Common myeloid progenitor, CD34-positive (primary cell): ENCODE data around the gene MACROD2.
"Not testable (repeated sequence)": the region's sequence is repeated elsewhere in the genome, so short reads cannot be mapped to it uniquely, and the experiment has no call there.

ENCODE experiments used
- CTCF ChIA-PET: fragments of 350-600 bp; sonication (Branson Sonifier 250); formaldehyde crosslinking; loops from one replicate; lab custom pipeline; 2021; ENCODE audit warnings: antibody characterized with exemption; lab: Charles Lee
- POLR2A ChIA-PET: fragments of 350-600 bp; sonication (Branson Sonifier 250); formaldehyde crosslinking; loops from one replicate; lab custom pipeline; 2021; ENCODE audit warnings: antibody characterized with exemption; lab: Charles Lee
- DNase-seq, 3 donors: peaks; one replicate each; pipeline versions ENCODE4 v3.0.0 to v3.0.0-alpha.2; 2013
- H3K27ac ChIP-seq, 2 experiments: 1 replicate in 1 of 2; 2 replicates in 1 of 2; pipeline ENCODE4 v1.7.0; 2013; ENCODE audit warnings: inconsistent platforms in 2 of 2, low read length in 2 of 2, mild to moderate bottlenecking in 2 of 2, low read depth in 1 of 2, moderate library complexity in 1 of 2; ENCODE audit not compliant: severe bottlenecking in 2 of 2, insufficient read depth in 1 of 2, poor library complexity in 1 of 2
- H3K27me3 ChIP-seq, 5 experiments: replicated peaks in 2 of 5; 1 replicate in 3 of 5; 2 replicates in 2 of 5; pipeline versions ENCODE4 v1.6.1 to v1.7.0; 2013; ENCODE audit warnings: low read length in 4 of 5, mild to moderate bottlenecking in 2 of 5, moderate library complexity in 2 of 5, inconsistent platforms in 1 of 5; ENCODE audit not compliant: insufficient read depth in 5 of 5, control insufficient read depth in 4 of 5
- H3K36me3 ChIP-seq, 4 experiments: 1 replicate in 2 of 4; 2 replicates in 2 of 4; pipeline versions ENCODE4 v1.6.1 to v1.7.0; 2013; ENCODE audit warnings: low read length in 3 of 4, control low read depth in 1 of 4, mild to moderate bottlenecking in 1 of 4; ENCODE audit not compliant: control insufficient read depth in 4 of 4, insufficient read depth in 4 of 4
- H3K4me1 ChIP-seq, 4 experiments: 1 replicate in 3 of 4; 2 replicates in 1 of 4; pipeline versions ENCODE4 v1.6.1 to v1.7.1; 2013; ENCODE audit warnings: low read length in 3 of 4, mild to moderate bottlenecking in 3 of 4, control low read depth in 1 of 4, inconsistent platforms in 1 of 4, moderate library complexity in 1 of 4; ENCODE audit not compliant: control insufficient read depth in 4 of 4, insufficient read depth in 4 of 4; ENCODE audit errors: control extremely low read depth in 1 of 4
- H3K4me3 ChIP-seq, 7 experiments: 1 replicate in 4 of 7; 2 replicates in 3 of 7; pipeline versions ENCODE4 v1.5.1 to v1.7.0; 2013; ENCODE audit warnings: mild to moderate bottlenecking in 7 of 7, low read length in 6 of 7, moderate library complexity in 6 of 7, inconsistent platforms in 2 of 7, low read depth in 2 of 7, control low read depth in 1 of 7; ENCODE audit not compliant: insufficient read depth in 4 of 7, control insufficient read depth in 1 of 7; ENCODE audit errors: extremely low read depth in 1 of 7
- H3K9me3 ChIP-seq, 5 experiments: 1 replicate in 4 of 5; 2 replicates in 1 of 5; pipeline versions ENCODE4 v1.6.1 to v1.7.1; 2013; ENCODE audit warnings: low read length in 4 of 5, mild to moderate bottlenecking in 2 of 5, inconsistent platforms in 1 of 5, low read depth in 1 of 5, moderate library complexity in 1 of 5; ENCODE audit not compliant: control insufficient read depth in 4 of 5, insufficient read depth in 2 of 5; ENCODE audit errors: control extremely low read depth in 1 of 5
- WGBS: methylation state at CpG from one replicate; pipeline ENCODE4 v1.1.5; 2013; ENCODE audit not compliant: insufficient coverage; 5-methylcytosine and 5-hydroxymethylcytosine counted together

MACROD2 gene

GRCh38 chr20:14446446-14446845, 451.1 kb downstream of the MACROD2 start:
- POLR2A ChIA-PET, result no interaction called here
- Histone ChIP-seq H3K4me3 (no peak overlapping the region), H3K36me3 (no peaks in the 10 kb centered on the region), H3K4me1 (no peaks in the 10 kb centered on the region), H3K9me3 (no peaks in the 10 kb centered on the region), H3K27ac (no peak overlapping the region), H3K27me3 (no peaks in the 10 kb centered on the region)
- CTCF ChIA-PET, result no interaction called here
- no peak for DNase-seq

GRCh38 chr20:14449323-14449722, 454.0 kb downstream of the MACROD2 start:
- POLR2A ChIA-PET, result no interaction called here
- 100% methylated on average over 1 of the region's 1 CpG for WGBS

GRCh38 chr20:14450256-14450655, 454.9 kb downstream of the MACROD2 start:
- ChIA-PET POLR2A (no interaction called here), CTCF (no interaction called here)
- no peaks in the 10 kb centered on the region for H3K27me3 ChIP-seq
- no peaks in the 10 kb centered on the region for H3K4me1 ChIP-seq
- no peaks in the 10 kb centered on the region for H3K36me3 ChIP-seq
- H3K4me3 ChIP-seq, result no peak overlapping the region
- DNase-seq, result no peak
- H3K27ac ChIP-seq, result no peak overlapping the region
- no peaks in the 10 kb centered on the region for H3K9me3 ChIP-seq
- WGBS, result no CpG with 5 or more reads among the region's 2 CpGs

More at GRCh38 chr20:14449323-14449722, 454.0 kb downstream of the MACROD2 start:
- no peak overlapping the region for H3K4me3 ChIP-seq
- H3K27me3 ChIP-seq, result no peaks in the 10 kb centered on the region
- no peak overlapping the region for H3K27ac ChIP-seq
- CTCF ChIA-PET, result no interaction called here
- DNase-seq, result no peak
- no peaks in the 10 kb centered on the region for H3K4me1 ChIP-seq
- no peaks in the 10 kb centered on the region for H3K9me3 ChIP-seq
- H3K36me3 ChIP-seq, result no peaks in the 10 kb centered on the region

GRCh38 chr20:14451458-14451857, 456.1 kb downstream of the MACROD2 start:
- Histone ChIP-seq H3K27ac (no peak overlapping the region), H3K9me3 (no peaks in the 10 kb centered on the region), H3K4me1 (no peaks in the 10 kb centered on the region), H3K4me3 (no peak overlapping the region), H3K27me3 (no peaks in the 10 kb centered on the region), H3K36me3 (no peaks in the 10 kb centered on the region)
- CTCF ChIA-PET, result no interaction called here
- no peak for DNase-seq
- POLR2A ChIA-PET, result no interaction called here
- WGBS, result 91% methylated on average over 3 of the region's 4 CpGs

- H3K9me3 ChIP-seq, result no peaks in the 10 kb centered on the region
- no peaks in the 10 kb centered on the region for H3K36me3 ChIP-seq
- no peak overlapping the region for H3K4me3 ChIP-seq
- no peak for DNase-seq
- no peak overlapping the region for H3K27ac ChIP-seq
- CTCF ChIA-PET, result no interaction called here
- H3K27me3 ChIP-seq, result no peaks in the 10 kb centered on the region
- H3K4me1 ChIP-seq, result no peaks in the 10 kb centered on the region
- WGBS, result no CpG with 5 or more reads among the region's 3 CpGs
- POLR2A ChIA-PET, result no interaction called here
These were observed 457.9 kb downstream of the MACROD2 start for GRCh38 chr20:14453259-14453658.

- Histone ChIP-seq H3K4me1 (no peaks in the 10 kb centered on the region), H3K27ac (no peak overlapping the region), H3K36me3 (no peaks in the 10 kb centered on the region), H3K9me3 (peaks cover 0 to 2% (median 0%) of the 10 kb centered on the region in 5 experiments), H3K27me3 (no peaks in the 10 kb centered on the region), H3K4me3 (no peak overlapping the region)
- POLR2A ChIA-PET, result no interaction called here
- CTCF ChIA-PET, result interaction anchor here (0.6 kb wide), 1 partner anchor 407 kb away, joined by 4 read pairs; no protein-coding TSS in a partner anchor
- no peak for DNase-seq
- WGBS, result no CpG with 5 or more reads among the region's 1 CpG
These were observed 459.0 kb downstream of the MACROD2 start for GRCh38 chr20:14454296-14454695.

- CTCF ChIA-PET, H3K4me1 ChIP-seq, H3K27me3 ChIP-seq, H3K36me3 ChIP-seq, H3K9me3 ChIP-seq, H3K27ac ChIP-seq, POLR2A ChIA-PET, DNase-seq, H3K4me3 ChIP-seq: not testable (repeated sequence)
- 89% methylated on average over 16 of the region's 17 CpGs for WGBS
These were observed 471.9 kb downstream of the MACROD2 start for GRCh38 chr20:14467104-14467827.
